A549 (cell line): ENCODE data around the gene CR1L. TPM values are rescaled to one million over a fixed set of nuclear protein-coding genes. Genes with fewer than 3 reads are reported as not detected.
A peak's percentile ranks its signal among the peaks of the same experiment; 100 is the strongest.

Source experiments
- ATAC-seq, 2 experiments: fragments of 200-7000 bp in 1 of 2; fragments of >200 bp in 1 of 2; cut with Nextera tagmentation in 1 of 2; cut with Tn5 transposase in 1 of 2; 3 replicates each; pipeline versions ENCODE4 v1.8.0 to v1.9.1; 2018 to 2020; ENCODE audit warnings: mild to moderate bottlenecking in 1 of 2, moderate library complexity in 1 of 2
- CTCF ChIA-PET: fragments of 300-600 bp; sonication (Branson Sonifier 250); formaldehyde crosslinking; extraction: SDS; loops from one replicate; lab custom pipeline; 2021; ENCODE audit warnings: antibody characterized with exemption, inconsistent platforms; lab: Yijun Ruan, JAX
- POLR2A ChIA-PET: fragments of 350-600 bp; formaldehyde crosslinking; extraction: SDS; loops from one replicate; lab custom pipeline; 2021; ENCODE audit warnings: antibody characterized with exemption, inconsistent platforms; lab: Yijun Ruan, JAX
- DNase-seq, 2 experiments: peaks; one replicate each; pipeline versions ENCODE4 v3.0.0 to v3.0.0-alpha.2; 2011 to 2016; ENCODE audit warnings: low read depth in 1 of 2, low spot score in 1 of 2
- FAIRE-seq: peaks from 2 replicates; lab custom pipeline; 2011; peaks lifted over from hg19 to GRCh38; lab: Jason Lieb, UNC
- H3K27ac ChIP-seq, 2 experiments: fragments of >200 bp; sonication (Bioruptor Twin); formaldehyde crosslinking; 3 replicates each; pipeline ENCODE4 v1.5.1; 2016 to 2017
- H3K4me1 ChIP-seq: fragments of >200 bp; sonication (Bioruptor Twin); formaldehyde crosslinking; 3 replicates; pipeline ENCODE4 v1.6.1; 2016
- H3K4me2 ChIP-seq: fragments of >200 bp; sonication (Bioruptor Twin); formaldehyde crosslinking; 3 replicates; pipeline ENCODE4 v1.6.1; 2016
- H3K4me3 ChIP-seq: fragments of >200 bp; sonication (Bioruptor Twin); formaldehyde crosslinking; 3 replicates; pipeline ENCODE4 v1.5.1; 2016
- H3K9me3 ChIP-seq: fragments of >200 bp; sonication (Bioruptor Twin); formaldehyde crosslinking; 3 replicates; pipeline ENCODE4 v1.6.1; 2016
- BCL3 ChIP-seq: fragments of >200 bp; sonication (Bioruptor Twin); formaldehyde crosslinking; IDR thresholded peaks from 3 replicates; pipeline ENCODE4 v1.6.1; 2016
- BHLHE40 ChIP-seq: IDR thresholded peaks from 2 replicates; pipeline ENCODE4 v1.6.1; 2012; ENCODE audit warnings: low read depth, low read length, inconsistent platforms
- CBX2 ChIP-seq: fragments of 200-600 bp; sonication (generic); IDR thresholded peaks from 2 replicates; pipeline ENCODE4 v1.6.1; 2016; ENCODE audit warnings: low read depth, mild to moderate bottlenecking, borderline replicate concordance
- CBX8 ChIP-seq: fragments of 200-600 bp; sonication (generic); IDR thresholded peaks from 2 replicates; pipeline ENCODE4 v1.6.1; 2016
- CEBPB ChIP-seq, 2 experiments: fragments of >200 bp in 1 of 2; sonication (Bioruptor Twin) in 1 of 2; formaldehyde crosslinking in 1 of 2; IDR thresholded peaks; 2 replicates each; pipeline ENCODE4 v1.6.1; 2012 to 2016
- CHD4 ChIP-seq: fragments of 200-600 bp; sonication (generic); IDR thresholded peaks from 2 replicates; pipeline ENCODE4 v1.6.1; 2016; ENCODE audit warnings: antibody characterized with exemption, mild to moderate bottlenecking, borderline replicate concordance
- E2F6 ChIP-seq: IDR thresholded peaks from 2 replicates; pipeline ENCODE4 v1.6.1; 2012; ENCODE audit warnings: low read depth, borderline replicate concordance
- EHF ChIP-seq: fragments of 250-450 bp; sonication (Bioruptor Pico); IDR thresholded peaks from 2 replicates; pipeline ENCODE4 v1.5.0; 2020; ENCODE audit warnings: mild to moderate bottlenecking
- ELK1 ChIP-seq: fragments of 150-350 bp; IDR thresholded peaks from 2 replicates; pipeline ENCODE4 v1.6.1; 2014; ENCODE audit warnings: low read depth, mild to moderate bottlenecking, low read length
- HDAC2 ChIP-seq: fragments of 200-600 bp; sonication (generic); IDR thresholded peaks from 2 replicates; pipeline ENCODE4 v1.6.1; 2016
- HOXA7 ChIP-seq: fragments of 250-450 bp; sonication (Bioruptor Pico); IDR thresholded peaks from 2 replicates; pipeline ENCODE4 v1.5.0; 2020; ENCODE audit warnings: mild to moderate bottlenecking, moderate library complexity
- NPAS2 ChIP-seq: fragments of 250-450 bp; sonication (Bioruptor Pico); IDR thresholded peaks from 2 replicates; pipeline ENCODE4 v1.8.0; 2022; ENCODE audit warnings: mild to moderate bottlenecking, moderate library complexity, borderline replicate concordance
- PBX3 ChIP-seq: IDR thresholded peaks from 2 replicates; pipeline ENCODE4 v1.6.1; 2012
- POLR2A ChIP-seq: IDR thresholded peaks from 2 replicates; pipeline ENCODE4 v1.6.1; 2012; ENCODE audit warnings: mild to moderate bottlenecking, low read length
- RAD21 ChIP-seq, 2 experiments: fragments of >200 bp in 1 of 2; sonication (Bioruptor Twin) in 1 of 2; formaldehyde crosslinking in 1 of 2; IDR thresholded peaks in 1 of 2; conservative IDR thresholded peaks in 1 of 2; 2 replicates in 1 of 2; 3 replicates in 1 of 2; pipeline ENCODE4 v1.6.1; 2012 to 2018; ENCODE audit warnings: inconsistent platforms in 1 of 2
- RCOR1 ChIP-seq: fragments of 150-350 bp; IDR thresholded peaks from 2 replicates; pipeline ENCODE4 v1.6.1; 2014; ENCODE audit warnings: antibody characterized with exemption, low read length, low read depth
- SMC3 ChIP-seq: fragments of >200 bp; sonication (Bioruptor Twin); formaldehyde crosslinking; IDR thresholded peaks from 3 replicates; pipeline ENCODE4 v1.6.1; 2018; ENCODE audit warnings: inconsistent platforms
- SREBF2 ChIP-seq: fragments of 450-650 bp; IDR thresholded peaks from 2 replicates; pipeline ENCODE4 v1.6.1; 2014; ENCODE audit warnings: mild to moderate bottlenecking, moderate library complexity
- TP53 ChIP-seq: fragments of 250-450 bp; sonication (Bioruptor Pico); IDR thresholded peaks from 2 replicates; pipeline ENCODE4 v1.5.0; 2021; ENCODE audit warnings: mild to moderate bottlenecking, moderate library complexity
- ZNF302 ChIP-seq: fragments of 250-450 bp; sonication (Bioruptor Pico); IDR thresholded peaks from 2 replicates; pipeline ENCODE4 v1.9.0; 2021; ENCODE audit warnings: inconsistent platforms, mild to moderate bottlenecking, moderate library complexity
- WGBS: methylation state at CpG from one replicate; pipeline ENCODE4 v1.1.6; 2017; ENCODE audit errors: missing lambda C conversion rate; 5-methylcytosine and 5-hydroxymethylcytosine counted together
- polyA plus RNA-seq, 4 experiments: library from polyadenylated mRNA; depleted of rRNA in 3 of 4; stranded (reverse); fragments of >200 nt; fragmentation: RNase III in 1 of 4; extraction: RNeasy Plus Mini Kit Qiagen cat#74134 plus additional on column Dnase treatment in 1 of 4; gene quantifications; 2 replicates in 3 of 4; 3 replicates in 1 of 4; pipeline ENCODE4 v1.2.3, GENCODE V29; 2011 to 2017

Gene CR1L
- polyA plus RNA-seq, 2 of the 4 experiments (the other 2 are of a cell fraction) = not detected

- no peaks in the 10 kb centered on the region for H3K9me3 ChIP-seq
- TF ChIP-seq POLR2A (0 out of 2 replicates have a peak, but pooled peaks have one; percentile 5), HDAC2 (no peak)
- WGBS = 84% methylated on average over 15 of the region's 15 CpGs
- FAIRE-seq (no peak), ATAC-seq (no peak), DNase-seq (no peak)
- H3K4me2 ChIP-seq = no peak overlapping the region
- ChIA-PET POLR2A (no interaction called here), CTCF (no interaction called here)
- H3K27ac ChIP-seq = peak overlapping the region in 1 of 2 experiments; percentile 36; a peak in 2 of 6 replicates
- no peak overlapping the region for H3K4me3 ChIP-seq
- peaks cover 40% of the 10 kb centered on the region for H3K4me1 ChIP-seq
These were observed 102.9 kb downstream of the CR1L start for GRCh38 chr1:207747627-207748492.

- Histone ChIP-seq H3K4me1 (peaks cover 50% of the 10 kb centered on the region), H3K4me2 (no peak overlapping the region), H3K9me3 (no peaks in the 10 kb centered on the region), H3K4me3 (no peak overlapping the region), H3K27ac (peak overlapping the region in 1 of 2 experiments; percentile 18; a peak in 1 of 6 replicates)
- ChIA-PET CTCF (no interaction called here), POLR2A (no interaction called here)
- no peak for FAIRE-seq
- 82% methylated on average over 2 of the region's 2 CpGs for WGBS
- DNase-seq = no peak
- ATAC-seq = no peak
- no peak for TF ChIP-seq BHLHE40
- TF ChIP-seq SREBF2 = no peak
- TF ChIP-seq BCL3 = no peak
- no peak for TF ChIP-seq PBX3
- TF ChIP-seq HOXA7 (CRISPR knock-in tag) = no peak
- no peak for TF ChIP-seq SMC3
- no peak for TF ChIP-seq ELK1
- TF ChIP-seq RCOR1 = no peak
- no peak for TF ChIP-seq TP53 (CRISPR knock-in tag)
- no peak for TF ChIP-seq NPAS2 (CRISPR knock-in tag)
- no peak for TF ChIP-seq E2F6
- TF ChIP-seq CBX8 = no peak
- TF ChIP-seq EHF = no peak
- no peak for TF ChIP-seq POLR2A
- TF ChIP-seq CHD4 = no peak
- no peak for TF ChIP-seq ZNF302 (CRISPR knock-in tag)
- no peak for TF ChIP-seq RAD21 (conservative IDR thresholded peaks at IDR 0.05 in 1 of 2, IDR thresholded peaks at IDR 0.05 in 1 of 2)
- no peak for TF ChIP-seq CEBPB (IDR thresholded peaks at IDR 0.05)
- TF ChIP-seq CBX2 = no peak
These were observed 104.0 kb downstream of the CR1L start for GRCh38 chr1:207748737-207749528.
